Suppressor macrophage (primary cell): Measurements from ENCODE around the gene IQGAP2.
A peak's percentile ranks its signal among the peaks of the same experiment; 100 is the strongest.
"Not testable (repeated sequence)": the region's sequence is repeated elsewhere in the genome, so short reads cannot be mapped to it uniquely, and the experiment has no call there.

Source experiments
- DNase-seq, 4 experiments: peaks; one replicate each; pipeline ENCODE4 v3.0.0-alpha.2; 2020 to 2022

Gene IQGAP2

DNA sequence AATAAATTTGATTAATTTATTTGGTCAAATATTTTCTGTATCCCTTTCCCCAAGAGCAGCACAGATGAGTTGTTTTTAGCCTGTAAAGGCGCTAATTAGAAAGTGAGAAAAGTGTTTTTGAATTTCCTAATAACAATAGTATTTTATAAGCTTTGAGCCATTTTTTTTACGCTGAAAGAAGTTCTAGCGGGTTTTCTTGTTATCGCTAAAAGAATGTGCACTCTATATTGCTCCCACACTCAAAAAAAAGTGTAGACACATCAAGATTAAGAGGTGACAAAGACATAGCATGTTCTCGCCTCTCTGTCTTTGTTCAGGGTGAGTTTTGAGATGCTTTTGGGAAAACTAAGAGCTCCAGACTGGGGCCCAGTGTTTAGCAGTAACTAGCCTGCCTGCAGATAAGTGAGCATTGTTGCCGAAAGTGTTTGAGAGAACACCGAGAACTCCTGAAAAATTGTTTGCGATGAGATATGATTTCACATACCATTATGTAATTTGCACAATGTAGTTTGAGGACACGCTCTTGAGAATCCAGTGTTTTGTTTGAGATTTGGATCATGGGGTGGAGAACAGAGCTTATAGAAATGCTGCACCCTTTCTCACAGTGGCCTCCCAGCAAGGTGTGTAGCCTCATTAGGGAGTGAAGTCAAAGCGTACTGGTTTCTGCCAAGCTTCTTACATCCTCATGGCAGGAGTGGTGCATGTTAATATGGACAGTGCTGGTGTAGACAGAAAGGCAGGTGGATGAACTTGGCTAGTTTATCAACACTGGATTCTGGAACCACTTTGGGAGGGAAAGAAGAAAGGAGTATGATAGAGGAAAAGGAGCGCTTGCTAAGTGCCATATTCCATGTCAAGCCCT lies 314.4 kb downstream of the IQGAP2 start:
- no peak for DNase-seq

DNA sequence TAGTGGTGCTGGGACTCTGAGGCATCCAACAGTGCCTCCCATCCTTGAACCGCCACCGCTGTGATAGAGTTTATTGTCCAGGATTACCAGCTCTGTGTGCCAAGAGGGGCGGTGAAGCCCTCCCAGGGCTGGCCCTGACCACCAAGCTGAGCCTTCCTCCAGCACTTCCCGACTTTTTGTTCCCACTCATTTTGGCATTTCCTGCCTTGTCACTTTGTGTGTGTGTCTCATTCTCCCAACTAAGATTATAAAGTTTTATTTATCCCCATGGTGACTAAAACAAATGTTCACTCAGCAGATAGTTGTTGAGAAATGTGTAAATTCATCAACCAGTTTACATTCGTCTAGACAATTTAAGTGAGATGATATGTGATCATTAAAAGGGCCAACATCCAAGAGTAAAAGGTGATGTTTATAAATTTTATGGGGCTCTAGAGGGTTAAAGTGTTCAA lies 315.3 kb downstream of the IQGAP2 start:
- DNase-seq: no peak

DNA sequence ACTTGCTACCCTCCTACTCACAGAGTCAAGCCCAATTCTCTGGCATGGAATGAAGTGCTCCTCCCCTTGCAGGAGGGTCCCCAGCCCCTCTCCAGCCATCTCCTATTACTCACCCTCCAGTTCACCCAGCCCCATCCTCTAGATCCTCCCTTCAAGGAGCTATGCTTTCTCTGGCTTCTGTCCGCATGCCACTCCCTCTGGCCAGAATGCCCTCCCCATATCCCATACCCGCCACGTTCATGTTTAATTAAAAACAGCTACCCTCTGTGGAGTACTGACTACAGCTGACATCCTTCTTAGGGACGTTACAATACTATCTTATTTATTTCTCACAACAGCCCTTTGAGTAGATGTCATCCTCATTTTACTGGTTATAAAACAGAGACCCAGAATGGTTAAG lies 315.8 kb downstream of the IQGAP2 start:
- no peak for DNase-seq

DNA sequence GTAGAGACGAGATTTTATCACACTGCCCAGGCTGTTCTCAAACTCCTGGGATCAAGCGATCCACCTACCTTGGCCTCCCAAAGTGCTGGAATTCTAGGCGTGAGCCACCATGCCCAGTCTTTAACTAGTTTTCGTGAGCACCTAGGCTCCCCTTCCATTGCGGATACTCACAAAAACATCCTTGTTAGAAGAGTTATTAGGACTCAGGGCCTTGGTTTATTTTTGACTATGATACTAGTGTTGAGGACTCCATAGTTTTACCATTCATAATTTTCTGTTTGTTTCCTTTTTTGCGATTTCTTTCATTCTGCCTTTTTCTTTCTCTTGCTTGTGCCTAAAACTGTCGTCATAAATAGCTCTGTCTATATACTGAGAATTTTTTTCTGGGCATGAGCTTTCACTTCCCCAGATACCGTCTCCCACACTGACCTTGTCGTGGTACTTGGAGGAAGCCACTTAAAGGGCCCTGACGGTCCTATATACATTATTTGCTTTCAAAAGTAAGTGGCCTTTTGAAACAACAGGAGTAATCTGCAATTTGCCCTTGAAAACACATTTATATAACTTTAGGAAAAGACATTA lies 318.0 kb downstream of the IQGAP2 start:
- peak; percentile 60 to 85 (median 78) for DNase-seq

DNA sequence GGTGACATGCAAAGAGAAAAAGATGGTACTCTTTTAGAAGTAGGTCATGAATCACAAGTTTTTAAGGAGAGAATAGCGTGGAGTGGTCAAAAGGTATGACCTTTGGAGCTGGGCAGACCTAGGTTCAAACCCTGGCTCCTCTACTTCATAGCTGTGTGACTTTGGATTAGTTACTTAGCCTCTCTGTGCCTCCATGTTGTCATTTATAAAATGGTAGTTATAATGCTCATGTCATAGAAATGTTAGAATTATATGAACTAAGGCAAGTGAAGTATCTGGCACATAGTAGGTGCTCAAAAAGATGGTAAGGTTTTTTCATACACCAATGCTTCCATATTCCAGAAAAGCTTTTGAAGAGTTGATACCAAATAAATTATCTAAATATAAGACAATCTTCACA lies 320.2 kb downstream of the IQGAP2 start:
- no peak for DNase-seq

DNA sequence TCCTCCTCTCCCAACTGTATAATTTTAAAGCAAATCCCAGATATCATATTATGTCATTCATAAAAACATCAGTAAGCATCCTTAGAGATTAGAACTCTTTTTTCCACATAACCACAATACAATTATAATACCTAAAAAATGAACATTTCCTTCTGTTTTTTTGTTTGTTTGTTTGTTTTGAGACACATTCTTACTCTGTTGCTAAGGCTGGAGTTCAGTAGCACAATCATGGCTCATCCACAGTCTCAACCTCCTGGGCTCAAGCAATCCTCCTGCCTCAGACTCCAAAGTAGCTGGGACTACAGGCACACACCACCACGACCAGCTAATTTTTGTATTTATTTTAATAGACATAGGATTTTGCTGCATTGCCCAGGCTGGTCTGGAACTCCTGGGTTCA lies 320.8 kb downstream of the IQGAP2 start:
- no peak for DNase-seq

DNA sequence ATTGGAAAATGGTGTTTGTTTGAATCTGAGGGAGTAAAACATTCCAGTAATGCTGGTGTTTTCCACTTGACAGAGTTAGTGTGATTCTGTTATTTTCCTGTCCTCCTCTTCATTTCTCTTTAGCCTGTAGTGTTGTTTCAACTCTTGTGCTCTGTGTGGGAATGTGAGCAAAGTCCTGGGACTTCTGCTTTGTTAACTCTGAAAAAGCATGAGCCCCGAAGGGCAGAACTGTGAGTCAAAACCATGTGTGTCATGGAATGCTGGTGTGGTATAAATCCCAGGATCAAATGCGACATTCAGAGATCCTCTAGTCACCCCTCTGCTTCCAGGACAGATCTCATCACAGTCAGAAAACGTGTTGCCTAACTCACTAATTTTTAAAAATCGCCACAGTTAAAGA lies 321.8 kb downstream of the IQGAP2 start:
- peak; percentile 43 to 61 (median 58) for DNase-seq

DNA sequence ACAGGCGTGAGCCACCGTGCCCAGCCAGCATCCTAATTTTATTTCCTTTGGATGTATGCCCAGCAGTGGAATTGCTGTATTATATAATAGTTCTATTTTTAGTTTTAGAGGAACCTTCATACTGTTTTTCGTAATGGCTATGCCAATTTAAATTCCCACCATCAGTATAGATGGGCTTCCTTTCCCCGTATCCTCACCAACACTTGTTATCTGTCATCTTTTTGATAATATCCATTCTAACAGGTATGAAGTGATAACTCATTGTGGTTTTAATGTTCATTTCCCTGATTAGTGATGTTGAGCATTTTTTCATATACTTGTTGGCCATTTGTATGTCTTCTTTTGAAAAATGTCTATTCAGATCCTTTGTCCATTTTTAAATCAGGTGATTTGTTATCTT lies 325.9 kb downstream of the IQGAP2 start:
- no peak for DNase-seq

DNA sequence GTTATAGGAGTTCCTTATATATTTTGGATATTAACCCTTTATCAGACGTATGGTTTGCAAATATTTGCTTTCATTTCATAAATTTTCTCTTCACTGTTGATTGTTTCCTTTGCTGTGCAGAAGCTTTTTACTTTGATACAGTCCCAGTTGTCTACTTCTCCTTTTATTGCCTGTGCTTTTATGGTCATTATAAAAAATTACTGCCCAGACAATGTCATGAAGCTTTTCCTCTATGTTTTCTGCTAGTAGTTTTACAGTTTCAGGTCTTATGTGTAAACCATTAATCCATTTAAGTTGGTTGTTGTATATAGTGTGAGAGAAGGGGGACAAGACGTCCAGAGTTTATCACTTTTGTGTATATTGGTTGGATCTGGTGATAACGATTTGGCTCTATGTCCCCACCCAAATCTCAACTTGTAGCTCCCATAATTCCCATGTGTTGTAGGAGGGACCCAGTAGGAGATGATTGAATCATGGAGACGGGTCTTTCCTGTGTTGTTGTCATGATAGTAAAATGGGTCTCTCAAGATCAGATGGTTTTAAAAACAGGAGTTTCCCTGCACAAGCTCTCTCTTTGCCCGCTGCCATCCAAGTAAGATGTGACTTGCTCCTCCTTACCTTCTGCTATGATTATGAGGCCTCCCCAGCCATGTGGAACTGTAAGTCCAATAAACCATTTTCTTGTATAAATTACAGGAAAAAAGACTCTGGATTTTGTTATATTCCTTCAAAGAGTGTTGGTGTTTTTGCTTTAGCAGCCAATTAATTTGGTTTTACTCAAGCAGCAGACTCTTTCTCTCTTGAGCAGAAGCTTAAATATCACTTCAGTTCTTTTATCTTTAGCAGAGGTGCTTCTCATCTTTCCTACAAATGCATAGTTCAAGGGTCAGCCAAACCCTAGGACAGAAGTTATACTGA lies 326.5 kb downstream of the IQGAP2 start:
- DNase-seq: no peak

DNA sequence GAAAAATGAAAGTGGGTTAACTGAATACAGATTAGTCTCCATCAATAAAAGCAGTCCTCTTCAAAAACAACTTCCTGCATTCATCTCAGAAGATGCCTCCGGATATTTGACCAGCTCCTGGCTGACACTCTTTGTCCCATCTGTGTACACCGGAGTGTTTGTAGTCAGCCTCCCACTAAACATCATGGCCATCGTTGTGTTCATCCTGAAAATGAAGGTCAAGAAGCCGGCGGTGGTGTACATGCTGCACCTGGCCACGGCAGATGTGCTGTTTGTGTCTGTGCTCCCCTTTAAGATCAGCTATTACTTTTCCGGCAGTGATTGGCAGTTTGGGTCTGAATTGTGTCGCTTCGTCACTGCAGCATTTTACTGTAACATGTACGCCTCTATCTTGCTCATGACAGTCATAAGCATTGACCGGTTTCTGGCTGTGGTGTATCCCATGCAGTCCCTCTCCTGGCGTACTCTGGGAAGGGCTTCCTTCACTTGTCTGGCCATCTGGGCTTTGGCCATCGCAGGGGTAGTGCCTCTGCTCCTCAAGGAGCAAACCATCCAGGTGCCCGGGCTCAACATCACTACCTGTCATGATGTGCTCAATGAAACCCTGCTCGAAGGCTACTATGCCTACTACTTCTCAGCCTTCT lies 329.4 kb downstream of the IQGAP2 start:
- DNase-seq: no peak

DNA sequence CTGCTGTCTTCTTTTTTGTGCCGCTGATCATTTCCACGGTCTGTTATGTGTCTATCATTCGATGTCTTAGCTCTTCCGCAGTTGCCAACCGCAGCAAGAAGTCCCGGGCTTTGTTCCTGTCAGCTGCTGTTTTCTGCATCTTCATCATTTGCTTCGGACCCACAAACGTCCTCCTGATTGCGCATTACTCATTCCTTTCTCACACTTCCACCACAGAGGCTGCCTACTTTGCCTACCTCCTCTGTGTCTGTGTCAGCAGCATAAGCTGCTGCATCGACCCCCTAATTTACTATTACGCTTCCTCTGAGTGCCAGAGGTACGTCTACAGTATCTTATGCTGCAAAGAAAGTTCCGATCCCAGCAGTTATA lies 329.9 kb downstream of the IQGAP2 start:
- DNase-seq: no peak

DNA sequence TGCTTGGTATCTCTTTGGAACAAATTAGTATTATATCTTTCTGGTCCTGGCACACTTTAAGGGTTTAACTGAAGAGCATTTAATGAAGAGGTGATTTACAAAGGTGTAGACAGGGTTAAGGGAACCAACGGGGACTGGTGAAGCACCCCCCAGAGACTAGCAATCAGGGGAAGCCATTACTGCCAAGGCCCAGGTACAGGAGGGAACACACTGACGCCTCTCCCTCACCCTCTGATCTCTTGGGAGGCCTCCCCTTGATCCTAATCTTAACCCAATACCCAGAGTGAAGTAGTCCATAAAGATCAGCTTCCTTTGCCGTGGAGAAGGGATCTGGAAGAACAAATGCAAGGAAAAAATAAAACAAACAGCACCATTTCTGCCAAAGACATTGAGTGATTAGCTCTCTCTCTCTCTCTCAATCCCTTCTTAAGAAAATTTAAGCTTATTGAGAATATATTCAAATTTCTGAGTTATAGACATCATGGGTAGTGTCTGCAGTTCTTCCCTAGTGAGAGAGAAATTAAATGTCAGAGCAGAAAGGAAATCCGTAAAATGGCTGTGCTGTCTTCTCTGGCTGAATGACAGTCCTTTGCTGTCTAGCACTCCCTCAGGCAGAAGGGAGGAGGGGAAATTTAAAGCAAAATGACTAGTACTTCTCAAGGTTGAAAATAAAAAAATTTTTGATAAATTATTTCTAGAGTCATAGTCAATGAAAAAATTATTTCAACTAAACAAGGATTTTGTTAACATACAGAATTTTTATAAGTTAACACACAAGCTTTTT lies 332.9 kb downstream of the IQGAP2 start:
- DNase-seq: no peak

DNA sequence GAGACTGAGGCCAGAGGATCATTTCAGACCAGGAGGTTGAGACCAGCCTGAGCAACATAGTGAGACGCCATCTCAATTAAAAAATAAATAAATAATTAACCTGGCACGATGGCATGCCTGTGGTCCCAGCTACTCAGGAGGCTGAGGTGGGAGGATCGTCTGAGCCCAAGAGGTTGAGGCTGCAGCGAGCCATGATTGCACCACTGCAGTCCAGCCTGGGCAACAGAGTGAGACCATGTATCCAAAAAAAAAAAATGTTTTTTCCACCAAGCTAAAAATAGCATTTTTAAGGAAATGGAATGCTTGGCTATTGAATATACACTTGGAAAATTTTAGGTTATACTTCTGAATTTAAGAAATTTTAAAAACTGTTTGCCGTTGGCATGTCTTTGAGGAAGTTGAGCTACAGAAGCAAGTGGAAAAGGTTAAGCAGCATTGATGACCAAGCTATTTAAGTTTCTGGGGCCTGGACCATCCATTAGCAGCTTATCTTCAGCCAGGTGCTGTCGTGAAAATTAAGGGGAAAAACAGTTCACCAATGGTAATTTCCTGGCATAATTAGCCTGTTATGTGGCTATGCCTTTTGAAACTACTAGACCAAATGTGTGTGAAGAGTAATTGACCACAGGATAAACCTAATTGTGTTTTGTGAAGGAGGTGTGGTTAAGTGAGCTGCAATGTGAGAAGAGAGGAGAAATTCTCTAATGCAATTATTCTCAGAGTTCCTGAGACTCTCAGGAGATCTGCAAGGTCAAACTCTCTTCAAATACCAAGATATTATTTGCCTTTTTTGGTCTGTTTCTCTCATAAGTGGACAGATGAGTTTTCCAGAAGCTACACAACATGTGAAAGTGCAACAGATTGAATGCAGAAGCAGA lies 333.8 kb downstream of the IQGAP2 start:
- no peak for DNase-seq

DNA sequence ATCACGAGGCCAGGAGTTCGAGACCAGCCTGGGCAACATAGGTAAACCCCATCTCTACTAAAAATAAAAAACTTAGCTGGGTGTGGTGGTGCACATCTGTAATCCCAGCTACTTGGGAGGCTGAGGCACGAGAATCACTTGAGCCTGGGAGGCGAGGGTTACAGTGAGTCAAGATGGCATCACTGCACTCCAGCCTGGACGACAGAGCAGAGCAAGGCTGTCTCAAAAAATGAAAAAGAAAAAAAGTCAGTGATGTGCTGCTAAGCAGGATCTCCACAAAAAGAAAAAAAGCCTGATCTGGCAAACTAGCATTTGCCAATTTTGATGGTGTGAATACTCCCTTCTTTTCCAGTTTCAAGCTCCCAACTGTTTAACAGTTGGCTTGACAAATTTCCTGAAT lies 334.8 kb downstream of the IQGAP2 start:
- no peak for DNase-seq

DNA sequence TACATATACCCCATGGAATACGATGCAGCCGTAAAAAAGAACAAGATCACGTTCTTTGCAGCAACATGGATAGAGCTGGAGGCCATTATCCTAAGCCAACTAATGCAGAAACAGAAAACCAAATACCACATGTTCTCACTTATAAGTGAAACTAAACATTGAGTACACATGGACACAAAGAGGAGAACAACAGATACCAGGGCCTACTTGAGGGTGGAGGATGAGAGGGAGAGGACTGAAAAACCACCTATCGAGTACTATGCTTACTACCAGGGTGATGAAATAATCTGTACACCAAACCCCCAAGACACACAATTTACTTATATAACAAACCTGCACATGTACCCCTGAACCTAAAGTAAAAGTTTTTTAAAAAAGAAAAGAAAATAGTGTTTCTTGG lies 338.4 kb downstream of the IQGAP2 start:
- not testable (repeated sequence) for DNase-seq

DNA sequence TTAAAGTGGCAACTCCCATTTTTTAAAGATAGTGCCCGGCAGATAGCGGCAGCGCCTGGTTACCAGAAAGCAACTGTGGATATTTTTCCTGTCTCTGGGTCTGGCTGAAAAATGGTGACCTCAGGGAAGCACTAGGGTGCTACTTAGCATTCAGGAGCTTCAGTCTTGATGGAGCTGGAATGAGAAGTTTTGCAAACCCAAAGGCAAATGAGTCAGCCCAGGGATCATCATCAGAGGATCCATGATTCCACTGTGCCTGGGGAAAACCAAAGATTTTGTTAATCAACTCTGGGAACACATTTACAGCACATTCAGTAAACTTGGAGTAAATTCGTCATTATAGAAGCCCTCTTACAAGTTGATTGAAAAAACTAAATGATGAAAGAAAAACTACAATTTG lies 339.5 kb downstream of the IQGAP2 start:
- DNase-seq: no peak

DNA sequence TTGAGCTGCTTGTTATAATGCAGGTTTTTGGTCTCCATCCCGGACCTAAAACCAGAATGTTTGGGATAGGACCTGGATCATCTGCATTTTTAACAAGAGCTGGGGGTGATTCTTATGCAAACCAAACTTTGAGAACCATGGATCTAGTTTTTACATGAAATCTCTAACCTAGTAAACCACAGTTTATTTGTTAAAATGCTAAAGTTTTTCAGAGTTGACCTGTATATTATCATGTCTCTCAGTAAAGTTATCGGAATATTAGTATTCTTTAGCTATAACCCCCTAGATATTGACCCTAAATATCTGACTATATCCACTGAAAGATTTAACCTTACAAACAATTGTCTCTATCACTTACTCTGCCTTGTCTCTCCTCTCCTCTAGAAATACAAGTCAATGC lies 341.5 kb downstream of the IQGAP2 start:
- no peak for DNase-seq

DNA sequence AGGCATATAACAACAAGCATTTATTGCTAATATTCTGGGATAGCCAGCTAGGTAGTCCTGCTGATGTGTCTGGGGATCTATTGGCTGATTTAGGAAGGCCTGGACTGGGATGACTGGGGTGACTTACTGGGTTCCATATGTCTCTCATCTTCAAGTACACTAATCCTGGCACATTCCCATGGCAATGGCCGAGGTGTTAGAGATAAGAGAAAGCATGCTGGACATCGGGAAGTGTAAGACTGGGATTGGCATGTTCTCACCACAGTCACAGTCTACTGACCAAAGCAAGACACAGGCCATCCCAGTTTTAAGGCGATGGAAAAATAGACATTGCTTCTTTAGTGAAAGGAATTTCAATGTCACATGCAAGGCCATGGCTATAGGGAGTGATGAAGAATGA lies 342.6 kb downstream of the IQGAP2 start:
- DNase-seq: no peak

DNA sequence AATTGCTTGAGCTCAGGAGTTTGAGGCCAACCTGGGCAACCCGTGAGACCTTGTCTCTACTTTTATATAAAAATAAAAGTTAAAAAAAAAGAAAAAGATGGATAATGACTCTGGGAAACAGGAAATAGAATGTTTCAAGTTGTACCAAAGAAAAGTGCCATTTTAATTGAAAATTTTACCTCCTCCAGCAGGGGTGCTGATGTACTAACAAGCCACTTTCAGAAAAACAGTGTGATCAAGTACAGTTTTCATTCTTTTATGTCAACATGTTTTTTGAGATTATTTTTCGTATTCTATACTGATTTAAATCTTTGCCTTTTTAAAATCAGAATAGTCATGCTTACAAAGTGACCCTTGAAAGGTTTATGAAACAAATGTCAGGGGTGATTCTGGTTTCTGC lies 343.6 kb downstream of the IQGAP2 start:
- no peak for DNase-seq

DNA sequence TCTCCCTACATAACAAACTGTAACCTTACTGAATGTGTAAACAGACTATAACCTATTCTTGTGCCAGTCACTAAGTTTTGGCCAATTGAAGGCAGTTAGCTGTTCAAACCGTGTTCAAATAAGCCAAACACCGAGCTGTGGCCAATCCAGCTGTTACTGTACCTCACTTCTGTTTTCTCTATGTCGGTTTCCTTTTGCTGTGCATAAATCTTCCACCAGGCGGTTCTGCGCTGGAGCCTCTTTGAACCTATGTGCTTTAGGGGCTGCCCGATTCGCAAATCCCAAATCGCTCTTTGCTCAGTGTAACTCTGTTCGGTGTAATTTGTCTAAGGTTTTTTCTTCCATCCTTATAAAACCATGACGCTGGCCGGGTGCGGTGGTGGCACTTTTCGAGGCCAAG lies 344.6 kb downstream of the IQGAP2 start:
- DNase-seq: peak in 1 of 4 experiments; percentile 19

DNA sequence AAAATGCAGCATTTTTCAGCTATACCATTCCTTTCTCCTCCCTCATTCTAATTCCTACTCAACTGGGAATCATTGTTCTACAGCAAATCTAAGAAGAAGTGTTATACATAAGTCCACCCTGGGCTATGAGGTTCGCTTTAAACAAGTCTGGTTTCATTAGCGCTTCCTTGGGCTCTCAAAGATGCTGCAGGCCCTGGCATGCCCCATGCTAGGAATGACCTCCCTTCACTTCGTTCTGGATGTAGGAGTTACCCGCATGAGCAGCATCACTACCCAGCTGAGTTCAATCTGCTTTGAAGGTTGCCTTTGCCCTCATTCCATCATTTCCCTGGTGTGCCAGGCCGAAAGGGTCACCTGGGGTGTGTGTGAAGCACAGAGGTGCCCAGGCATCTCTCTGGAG lies 348.2 kb downstream of the IQGAP2 start:
- no peak for DNase-seq
